Activated naive CD8-positive, alpha-beta T cell treated with anti-CD3 and anti-CD28 coated beads, Interleukin-2, amount 50 U/mL, for 16 hours (primary cell): Measurements from ENCODE around the gene SYCP2.

Source experiments
- DNase-seq: peaks from one replicate; pipeline ENCODE4 v3.0.0-alpha.2; 2020; ENCODE audit warnings: low read depth, low spot score

Gene SYCP2

DNA sequence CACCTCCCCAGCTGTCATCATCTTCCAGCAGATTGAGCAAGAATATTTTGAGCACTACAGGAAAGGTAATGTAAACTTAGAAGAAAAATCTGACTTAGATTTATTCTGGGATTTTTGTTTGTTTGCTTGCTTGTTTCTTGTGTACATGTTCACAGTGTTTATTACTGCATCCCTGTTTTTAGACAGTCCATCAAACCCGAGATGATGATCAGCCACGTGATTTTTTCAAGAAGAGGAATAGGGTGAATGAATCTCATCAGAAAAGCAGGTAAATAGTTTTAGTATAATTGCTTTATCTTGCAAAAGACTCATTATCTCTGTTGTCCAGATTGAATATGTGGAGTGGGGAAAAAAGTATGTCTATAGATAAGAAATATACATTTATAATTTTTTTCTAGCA lies 8.8 kb upstream of the SYCP2 start:
- DNase-seq: no peak

DNA sequence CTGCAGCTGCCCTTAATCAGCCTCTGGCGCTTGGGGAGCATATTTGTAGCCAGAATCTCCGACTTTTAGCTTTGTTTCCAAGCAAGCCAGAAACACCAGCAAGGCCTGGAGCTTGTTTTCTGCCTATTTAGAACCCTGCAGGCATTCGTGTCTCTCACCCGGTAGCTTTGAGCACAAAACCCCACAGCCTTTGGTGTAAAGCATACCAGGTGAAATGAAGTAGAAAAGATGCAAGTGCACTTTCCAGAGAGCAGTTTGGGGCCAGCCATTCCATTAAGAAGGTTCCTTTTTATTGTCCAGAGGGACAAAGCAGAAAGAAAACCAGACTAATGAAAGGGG lies 7.5 kb upstream of the SYCP2 start:
- no peak for DNase-seq

DNA sequence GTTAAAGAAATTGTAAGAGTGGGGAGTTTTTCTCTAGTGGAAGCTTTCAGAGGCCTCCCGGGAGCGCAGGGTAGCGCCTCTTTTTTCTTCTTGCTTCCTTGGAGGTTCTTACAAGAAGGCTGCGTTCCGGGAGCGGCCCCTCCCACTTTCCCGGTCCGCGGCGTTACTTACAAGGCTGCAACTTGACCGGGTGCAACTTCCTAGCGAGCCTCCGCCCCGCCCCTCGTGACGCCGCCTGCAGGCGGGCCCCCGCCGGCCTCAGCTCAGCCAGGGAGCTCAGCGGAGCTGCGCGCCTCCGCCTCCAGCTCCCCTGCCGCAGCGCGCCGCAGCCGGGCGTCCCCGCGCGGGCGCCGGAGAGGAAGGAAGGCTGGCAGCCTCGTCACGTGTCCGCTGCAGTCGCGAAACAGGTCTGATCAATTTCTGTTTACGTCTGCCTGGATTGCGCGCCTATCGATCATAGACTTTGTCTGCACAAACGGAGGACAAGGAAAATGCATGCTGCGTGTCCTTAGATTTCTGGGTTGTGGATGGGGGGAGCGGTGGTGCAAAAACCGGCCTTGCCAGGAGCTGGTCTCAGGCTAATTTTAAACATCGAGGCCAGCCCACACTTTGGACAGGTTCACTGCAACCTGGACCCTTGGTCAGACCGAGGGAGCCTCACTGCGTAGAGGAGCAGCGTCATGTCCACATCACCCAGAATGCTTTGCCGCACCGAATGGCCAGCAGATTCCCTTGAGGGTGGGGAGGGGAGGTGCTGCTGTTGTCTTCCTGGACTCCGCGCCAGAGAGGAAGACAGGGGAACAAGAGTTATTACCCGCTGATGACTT lies 6.9 kb upstream of the SYCP2 start, which contains the start of the genes FAM217B and PPP1R3D:
FAM217B (plus strand) TSS at position 261 of the 827 bp plus-strand sequence. CDS start 3,555 bp downstream, outside the sequence.
PPP1R3D (minus strand) TSS at position 177 of the 827 bp plus-strand sequence. CDS start 374 bp downstream, outside the sequence.
- peak; percentile 73 for DNase-seq

DNA sequence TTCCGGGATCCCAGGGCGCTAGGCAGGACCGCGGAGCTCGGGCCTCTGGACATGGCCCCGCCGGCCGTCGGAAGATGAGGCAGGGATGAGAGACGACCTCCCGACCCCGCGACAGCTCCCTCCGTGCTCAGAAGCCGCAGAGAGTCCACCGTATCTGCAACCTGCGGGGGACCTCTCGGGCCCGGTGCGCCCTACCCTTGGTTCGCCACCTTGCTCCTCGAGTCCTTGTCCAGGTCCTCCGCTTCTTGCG lies 6.4 kb upstream of the SYCP2 start:
- DNase-seq: no peak

DNA sequence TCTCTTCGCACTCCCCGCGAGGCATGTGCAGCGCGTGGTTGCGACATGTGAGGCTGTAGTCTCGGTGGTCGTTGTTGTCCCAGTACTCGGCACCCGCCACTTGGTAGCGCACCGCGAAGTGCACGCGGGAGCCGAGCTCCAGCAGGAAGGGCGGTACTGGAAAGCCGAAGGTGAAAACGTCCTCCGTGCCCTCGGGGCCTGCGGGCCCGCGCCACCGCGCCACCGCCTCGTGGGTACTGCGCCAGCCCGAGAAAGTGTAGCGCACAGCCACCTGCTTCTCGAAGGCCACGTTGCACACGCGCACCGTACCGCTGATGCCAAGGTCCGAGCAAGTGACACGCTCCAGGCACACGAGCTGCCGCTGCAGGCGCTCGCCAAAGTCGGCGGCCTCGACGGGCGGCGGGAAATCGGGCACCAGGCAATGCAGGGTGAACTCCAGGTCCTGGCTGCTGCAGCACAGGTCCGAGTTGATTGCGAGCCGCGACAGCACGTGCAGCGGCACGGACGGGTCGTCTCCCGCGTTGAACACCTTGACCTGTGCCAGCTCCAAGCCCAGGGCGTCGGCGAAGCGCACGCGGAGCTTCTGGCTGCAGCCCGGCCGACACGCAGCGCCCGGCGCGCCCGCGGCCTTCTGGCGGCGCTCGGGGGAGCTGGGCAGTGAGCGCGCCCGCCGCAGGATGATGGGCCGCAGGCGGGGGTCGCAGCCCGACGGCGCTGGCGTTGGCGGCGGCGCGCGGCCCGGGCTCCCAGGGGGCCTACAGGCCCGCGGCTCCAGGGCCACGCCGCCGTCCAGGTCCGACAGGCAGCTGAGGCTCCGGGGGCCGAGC lies 5.8 kb upstream of the SYCP2 start:
- no peak for DNase-seq

DNA sequence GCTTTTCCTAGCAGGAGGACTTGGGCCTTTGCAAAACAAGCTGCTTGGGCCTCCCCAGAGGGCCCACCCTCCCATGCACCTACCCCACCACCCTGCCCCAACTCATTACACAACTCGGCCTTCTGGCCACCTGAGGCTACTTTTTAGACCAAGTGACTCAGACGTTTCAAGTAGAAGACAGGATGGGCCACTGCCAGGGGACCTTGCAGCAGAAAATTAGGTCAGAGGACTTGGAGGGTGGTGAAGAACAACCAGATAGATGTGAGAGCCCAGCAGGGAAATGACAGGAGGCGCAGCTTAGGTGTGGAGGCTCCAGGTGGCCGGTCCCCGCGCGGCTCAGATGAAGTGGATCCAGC lies 5.2 kb upstream of the SYCP2 start:
- no peak for DNase-seq

DNA sequence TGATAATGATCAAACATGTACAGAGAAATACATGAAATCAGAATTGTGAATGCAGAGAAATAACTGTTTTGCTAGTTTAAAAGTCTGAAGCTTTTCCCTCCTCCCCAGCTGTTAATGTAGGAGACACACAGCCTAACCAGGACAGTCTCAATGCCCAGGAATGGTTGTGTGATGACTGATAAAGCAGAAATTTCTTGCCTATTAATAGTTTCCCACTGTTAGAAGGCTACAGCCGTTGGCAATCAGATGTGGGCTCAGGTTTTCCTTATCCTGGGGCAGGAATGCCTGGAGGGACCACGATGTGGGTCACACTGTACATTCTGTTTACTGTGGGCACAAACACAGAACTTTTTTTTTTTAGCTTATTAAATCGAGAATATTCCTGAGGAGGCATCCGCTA lies 4.8 kb upstream of the SYCP2 start:
- no peak for DNase-seq

DNA sequence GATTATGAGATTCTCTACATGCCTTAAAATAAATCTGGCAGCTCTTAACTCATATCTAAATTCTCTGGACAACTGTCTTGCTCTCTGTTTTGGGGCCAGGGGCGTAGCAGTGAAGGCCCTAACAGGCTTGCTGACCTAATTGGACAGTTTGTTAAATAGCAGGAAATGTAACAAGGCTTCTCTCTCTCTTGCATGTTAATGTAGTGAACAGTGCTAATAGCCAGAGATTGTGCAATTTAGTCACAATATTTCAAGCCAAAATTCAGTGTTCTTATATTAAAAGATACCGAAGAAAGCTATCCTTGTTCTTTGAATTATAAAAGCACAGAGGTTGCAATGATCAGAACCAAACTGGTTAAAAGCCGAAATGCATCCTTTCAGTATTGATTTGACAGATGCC lies 3.7 kb upstream of the SYCP2 start:
- no peak for DNase-seq

DNA sequence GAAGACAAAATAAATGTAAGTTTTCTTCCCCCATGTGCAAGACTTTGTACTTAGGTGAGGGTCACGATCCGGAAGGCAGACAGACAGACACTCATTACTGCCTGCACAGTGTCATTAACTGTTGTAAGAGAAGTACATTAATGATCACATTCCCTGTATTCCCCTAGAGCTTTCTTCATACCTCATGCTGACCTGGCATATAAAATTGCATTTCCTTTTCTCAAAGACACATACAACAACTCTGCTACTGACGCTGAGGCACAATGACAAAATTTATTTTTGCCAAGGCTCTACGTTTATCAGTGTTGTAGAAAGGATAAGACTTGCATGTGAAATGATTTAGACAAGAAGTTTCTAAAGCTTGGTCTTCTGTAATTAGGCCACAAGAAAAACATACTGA lies 3.0 kb upstream of the SYCP2 start:
- DNase-seq: no peak

DNA sequence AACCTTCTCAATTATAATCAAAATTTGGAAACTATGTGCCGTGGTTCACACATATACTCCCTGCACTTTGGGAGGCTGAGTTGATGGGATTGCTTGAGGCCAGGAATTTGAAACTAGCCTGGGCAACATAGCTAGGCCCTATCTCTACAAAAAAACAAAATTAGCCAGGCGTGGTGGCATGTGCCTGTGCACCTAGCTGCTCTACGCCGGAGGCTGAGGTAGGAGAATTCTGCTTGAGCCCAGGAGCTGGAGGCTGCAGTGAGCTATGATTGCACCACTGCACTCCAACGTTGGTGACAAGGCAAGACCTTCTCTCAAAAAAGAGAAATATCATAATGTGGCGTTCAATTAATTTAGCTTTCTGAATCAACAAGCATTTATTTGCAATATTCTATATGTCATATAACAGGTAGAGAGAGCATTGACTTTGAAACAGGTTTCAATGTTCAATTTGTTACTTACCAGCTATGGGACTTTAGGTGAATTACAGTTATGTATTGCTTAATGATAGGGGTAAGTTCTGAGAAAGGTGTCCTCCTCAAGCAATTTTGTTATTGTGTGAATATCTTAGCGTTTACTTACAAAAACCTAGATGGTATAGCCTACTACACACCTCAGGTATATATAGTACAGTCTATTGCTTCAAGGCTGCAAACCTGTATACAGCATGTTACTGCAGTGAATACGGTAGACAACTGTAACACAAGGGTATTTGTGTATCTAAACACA lies 2.2 kb upstream of the SYCP2 start:
- no peak for DNase-seq

DNA sequence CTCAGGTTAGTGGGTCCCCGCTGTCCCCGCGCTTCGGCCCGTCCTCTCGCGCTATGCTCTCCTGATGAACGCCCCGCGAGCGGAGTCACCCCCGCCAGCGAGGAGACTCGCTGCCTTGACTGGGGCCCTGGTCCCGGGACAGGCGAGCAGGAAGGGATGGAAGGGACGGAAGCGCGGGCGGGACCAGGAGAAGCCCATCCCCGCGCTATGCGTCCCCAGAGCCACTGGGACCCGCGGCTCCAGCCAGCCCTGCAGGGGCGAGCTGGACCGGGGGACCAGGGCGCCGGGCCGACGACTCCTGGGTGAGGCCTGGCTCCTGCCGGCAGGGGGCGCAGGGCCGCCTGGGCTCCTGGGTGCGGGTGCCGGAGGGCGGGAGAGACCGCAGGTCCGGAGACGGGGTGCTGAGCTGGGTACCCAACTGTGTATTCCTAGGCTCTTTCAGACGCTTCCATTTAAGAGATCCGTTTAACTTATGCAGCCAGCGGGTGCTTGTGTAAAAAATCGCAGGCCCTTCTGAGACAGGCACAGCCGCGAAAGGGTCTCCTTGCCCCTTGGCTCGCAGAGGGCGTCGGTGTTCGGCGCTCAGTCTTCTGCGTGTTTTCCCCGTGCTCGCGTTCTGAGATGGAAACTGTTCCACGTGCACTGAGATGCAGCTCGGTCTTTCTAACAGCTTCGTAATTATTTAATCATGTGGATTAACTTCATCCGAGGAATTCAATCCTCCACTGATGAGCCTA lies 580 bp upstream of the SYCP2 start:
- peak; percentile 56 for DNase-seq

DNA sequence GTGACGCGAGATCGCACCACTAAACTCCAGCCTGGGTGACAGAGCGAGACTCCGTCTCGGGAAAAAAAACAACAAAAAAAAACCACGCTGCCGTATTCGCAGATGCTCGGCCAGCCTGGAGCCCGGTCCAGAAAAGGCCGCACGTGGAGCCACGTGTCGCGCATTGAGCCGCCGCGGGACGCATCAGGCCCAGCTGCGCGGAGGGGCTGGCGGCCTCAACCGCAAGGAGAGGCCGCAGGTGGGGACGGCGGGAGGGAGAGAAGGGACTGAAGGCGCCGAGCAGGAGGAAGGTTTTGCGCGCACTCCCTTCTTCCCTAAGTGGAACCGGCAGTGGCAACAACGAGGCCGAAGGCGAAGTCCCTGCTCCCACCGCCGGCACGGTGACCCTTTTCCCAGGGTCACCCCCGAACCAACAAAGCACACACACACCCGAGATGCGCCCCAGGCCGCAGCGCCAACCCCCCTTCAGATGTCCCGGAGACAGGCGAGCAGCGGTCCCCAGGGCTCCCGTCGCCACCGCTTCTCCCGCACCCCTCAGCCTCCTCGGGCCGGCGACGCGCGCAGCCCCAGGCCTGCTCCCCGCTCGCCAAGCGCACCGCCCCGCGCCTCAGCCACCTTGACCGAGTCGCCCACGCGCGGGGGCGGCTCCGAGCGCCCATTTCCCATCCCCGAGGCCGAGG lies 681 bp downstream of the SYCP2 start:
- no peak for DNase-seq

DNA sequence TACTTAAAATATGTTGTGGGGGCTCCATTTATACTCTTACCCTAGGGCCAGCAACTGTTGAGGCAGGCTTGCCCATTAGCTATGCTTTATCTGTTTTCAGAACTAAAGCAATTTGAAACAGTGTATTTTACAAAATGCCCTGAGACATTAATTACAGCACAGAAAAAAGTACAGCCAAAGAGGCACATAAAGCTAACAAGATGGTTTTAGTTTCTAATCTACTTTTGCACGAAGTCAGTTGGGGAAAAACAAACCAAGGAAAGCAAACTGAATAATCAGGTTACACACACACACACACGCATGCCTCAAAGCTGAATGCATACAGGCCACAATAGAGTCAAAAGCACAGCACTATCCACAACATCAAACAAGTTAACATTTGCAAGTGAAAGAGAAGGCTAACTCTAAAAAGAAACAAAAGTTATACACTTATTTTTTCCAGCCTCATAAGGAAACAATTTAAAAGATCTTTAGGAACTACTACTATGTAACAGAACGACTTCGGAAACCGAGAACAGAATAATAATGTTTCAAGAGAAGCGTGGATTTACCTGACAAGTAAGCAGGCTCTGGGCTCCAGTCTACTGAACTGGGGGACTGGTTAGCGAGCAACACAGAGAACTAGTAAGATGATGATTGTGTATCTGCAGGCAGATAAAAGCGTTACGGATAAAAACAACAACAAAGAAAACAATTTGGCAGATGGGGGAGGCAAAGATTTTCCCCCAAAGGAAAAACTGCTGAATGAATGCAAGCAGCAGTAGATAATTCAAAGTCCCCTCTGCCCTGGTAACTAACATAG lies 1.7 kb downstream of the SYCP2 start:
- no peak for DNase-seq

DNA sequence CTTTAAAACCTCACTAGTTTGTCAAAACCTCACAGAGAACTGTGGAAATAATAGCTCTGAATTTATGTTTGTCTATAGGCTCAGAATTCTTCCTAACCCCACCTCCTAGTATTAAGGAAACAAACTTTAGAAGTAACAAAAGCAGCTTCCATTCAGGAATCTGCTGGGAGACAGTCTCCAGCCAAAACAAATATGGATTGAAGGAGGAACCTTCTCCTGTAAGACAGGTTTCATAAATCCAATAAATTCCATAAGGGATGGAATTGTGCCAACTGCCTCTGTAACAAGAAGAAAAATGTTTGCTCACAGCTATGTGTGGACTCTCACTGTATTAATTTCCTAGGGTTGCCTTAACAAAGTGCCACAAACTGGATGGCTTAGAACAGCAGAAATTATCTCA lies 7.5 kb downstream of the SYCP2 start:
- no peak for DNase-seq

DNA sequence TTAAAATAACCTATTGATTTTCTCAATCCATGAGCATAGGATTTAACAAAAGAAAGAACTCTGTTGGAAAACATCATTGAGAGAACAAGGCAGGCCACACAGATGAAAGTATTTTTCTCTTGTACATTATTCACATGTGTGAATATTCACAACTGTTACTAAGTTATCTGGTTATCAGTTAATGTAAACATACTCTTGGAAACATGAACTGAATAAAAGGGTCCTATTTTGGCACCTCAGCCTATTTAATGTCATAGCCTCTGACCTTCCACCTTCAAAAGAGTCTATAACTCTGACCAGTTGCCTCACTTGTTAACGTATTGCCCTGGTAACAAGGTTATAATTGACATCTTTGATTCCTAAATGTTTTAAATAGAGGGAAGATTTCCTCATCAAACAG lies 8.1 kb downstream of the SYCP2 start:
- DNase-seq: no peak

DNA sequence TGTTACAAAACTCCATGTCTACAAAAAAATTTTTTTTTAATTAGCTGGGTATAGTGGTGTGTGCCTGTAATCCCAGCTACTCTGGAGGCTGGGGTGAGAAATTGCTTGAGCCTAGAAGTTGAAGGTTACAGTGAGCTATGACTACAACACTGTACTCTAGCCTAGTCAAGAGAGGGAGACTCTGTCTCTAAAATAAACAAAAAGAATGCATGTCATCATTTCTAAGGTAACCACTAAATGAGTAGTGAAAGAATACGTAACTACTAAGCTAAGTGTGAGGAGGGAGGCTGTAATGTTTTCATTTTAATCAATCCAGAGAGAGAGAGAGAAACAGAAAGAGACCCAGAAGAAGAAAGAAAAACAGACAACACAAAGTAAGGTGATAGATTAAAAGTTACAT lies 9.9 kb downstream of the SYCP2 start:
- DNase-seq: no peak

DNA sequence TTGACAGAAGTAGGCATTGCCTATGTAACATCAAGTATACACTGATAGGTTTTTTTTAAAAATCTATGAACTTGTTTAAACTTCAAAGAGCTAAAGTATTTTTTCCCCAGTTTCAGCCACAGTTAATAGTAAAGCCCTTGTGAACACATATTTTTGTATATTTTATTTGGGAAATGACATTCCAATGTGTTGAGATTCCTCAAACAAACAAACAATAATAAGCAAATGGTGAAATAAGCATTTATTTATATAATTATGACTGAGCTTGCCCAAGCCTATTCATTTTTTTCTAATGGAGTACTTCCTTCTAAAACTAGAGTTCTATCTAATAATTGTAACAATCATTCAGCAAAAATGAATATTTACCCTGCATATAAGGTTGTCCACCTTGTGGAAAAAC lies 12.5 kb downstream of the SYCP2 start:
- DNase-seq: no peak

DNA sequence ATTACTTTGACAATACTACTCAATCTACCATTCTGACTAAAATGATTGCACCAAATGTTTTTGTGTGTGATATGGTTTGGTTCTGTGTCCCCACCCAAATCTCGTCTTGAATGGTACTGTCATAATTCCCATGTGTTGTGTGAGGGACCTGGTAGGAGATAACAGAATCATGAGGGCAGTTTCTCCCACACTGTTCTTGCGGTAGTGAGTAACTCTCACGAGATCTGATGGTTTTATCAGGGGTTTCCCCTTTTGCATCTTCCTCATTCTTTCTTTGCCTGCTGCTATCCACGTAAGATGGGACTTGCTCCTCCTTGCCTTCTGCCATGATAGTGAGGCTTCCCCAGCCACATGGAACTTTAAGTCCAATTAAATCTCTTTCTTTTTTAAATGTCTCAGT lies 20.8 kb downstream of the SYCP2 start:
- DNase-seq: no peak

DNA sequence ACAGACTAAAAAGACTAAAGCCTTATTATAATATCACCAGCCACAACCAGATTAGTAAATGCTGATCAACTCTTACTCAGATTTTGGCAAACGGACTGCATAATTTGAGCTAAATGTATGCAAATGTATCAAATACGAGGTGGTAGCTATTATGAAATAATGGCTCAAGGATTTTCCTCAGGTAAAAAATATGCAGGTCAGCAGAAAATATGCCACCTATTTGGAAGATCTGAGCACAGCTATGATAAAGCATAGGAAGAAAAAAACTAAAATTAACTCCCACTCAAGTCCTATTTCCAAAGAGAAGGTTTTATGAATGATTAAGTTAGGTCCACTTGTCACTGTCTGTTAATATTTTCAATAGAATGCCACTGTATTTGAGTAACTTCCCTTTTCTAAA lies 22.4 kb downstream of the SYCP2 start:
- no peak for DNase-seq

DNA sequence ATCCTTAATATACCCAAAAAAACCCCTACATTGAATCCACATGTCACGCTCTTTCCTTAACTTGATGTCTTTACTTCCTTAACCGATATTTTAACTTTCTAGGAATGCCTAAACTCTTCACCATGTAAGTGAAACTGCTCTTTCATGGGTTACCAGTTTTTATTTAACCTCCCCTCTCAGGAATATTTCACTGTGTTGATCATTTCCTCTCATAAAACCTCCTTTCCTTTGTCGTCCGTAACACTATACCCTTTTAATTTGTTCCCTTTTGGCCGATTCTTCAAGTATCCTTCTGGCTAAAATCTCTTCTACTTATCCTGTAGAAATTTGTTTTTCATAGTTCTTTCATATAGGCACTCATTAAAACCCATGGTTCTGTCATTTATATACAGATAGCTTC lies 24.6 kb downstream of the SYCP2 start:
- DNase-seq: no peak

DNA sequence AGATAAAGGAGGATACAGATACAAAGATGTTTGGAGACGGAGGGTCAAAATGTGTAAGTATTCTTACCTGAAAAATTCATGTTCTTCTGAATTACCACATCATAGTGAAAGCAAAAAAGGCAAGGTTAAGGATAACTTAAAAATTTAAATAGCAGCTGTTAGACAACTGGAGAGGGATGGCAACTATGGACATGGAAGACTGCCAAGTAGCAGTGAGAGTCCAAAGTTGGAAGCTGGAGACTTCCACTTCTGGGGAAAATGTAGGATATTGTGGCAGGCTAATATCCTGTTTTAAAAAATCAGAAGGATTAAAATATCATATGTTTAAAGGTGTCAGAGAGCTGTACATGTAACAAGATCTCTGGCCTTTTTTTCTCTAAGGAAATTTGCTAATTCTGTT lies 29.8 kb downstream of the SYCP2 start:
- DNase-seq: no peak
